NCI-H128 (cell line): ENCODE data around the gene RAB14.
"Not testable (repeated sequence)": the region's sequence is repeated elsewhere in the genome, so short reads cannot be mapped to it uniquely, and the experiment has no call there.

ENCODE experiments used
- DNase-seq: peaks from one replicate; lab custom pipeline; 2025; ENCODE audit not compliant: unreplicated experiment; lab: John Stamatoyannopoulos, UW

Gene RAB14

DNA sequence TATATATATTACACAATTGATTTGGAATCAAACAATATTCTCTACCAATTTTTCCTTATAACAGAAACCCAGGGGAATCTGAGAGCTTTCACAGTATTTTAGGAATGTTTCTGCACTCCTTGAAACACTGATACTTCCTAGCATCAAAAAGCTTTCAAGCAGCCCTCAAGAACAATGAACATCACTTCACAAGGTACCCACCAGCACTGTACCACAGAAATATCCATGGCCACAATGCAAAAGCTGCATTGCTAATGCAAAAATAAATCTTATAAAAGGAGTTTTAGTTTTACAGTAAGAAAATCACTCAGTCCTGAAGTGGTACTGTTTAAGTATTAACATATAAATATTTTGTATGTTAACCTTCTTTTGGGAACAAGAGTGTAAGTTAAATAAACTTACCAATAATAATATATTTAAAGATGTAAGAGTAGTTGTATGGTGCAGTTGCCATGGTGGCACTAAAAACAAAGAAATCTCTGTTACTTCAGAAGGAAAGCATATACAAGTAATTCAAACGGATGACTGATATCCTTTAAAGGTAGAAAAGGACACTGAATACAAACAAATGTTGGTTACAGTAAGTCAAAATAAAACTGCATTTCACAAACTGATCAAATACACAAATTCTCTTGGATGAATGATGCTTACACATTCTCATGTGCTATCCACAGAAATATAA, 8.6 kb downstream of the RAB14 start:
- DNase-seq, result no peak

DNA sequence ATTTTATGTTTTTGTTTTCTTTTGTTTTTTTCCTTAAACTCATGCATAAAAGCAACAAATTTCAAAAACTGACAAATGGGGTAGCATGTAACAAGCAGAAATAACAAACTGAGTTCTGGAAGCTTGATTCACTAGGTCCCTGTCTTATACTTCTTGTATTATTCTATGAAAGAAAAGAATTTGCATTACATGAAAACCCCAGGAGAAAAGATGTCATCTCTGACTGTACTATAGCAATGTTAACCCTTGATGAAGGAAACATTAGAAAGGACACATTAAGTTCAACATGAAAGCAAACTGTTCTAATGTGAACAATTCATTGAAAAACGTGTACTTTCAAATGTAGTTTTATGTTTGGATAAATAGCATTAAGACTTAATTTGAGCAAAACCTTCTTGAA, 9.2 kb downstream of the RAB14 start:
- no peak for DNase-seq

- DNase-seq, result no peak
These were observed 10.4 kb downstream of the RAB14 start for GRCh38 chr9:121191235-121191634.

DNA sequence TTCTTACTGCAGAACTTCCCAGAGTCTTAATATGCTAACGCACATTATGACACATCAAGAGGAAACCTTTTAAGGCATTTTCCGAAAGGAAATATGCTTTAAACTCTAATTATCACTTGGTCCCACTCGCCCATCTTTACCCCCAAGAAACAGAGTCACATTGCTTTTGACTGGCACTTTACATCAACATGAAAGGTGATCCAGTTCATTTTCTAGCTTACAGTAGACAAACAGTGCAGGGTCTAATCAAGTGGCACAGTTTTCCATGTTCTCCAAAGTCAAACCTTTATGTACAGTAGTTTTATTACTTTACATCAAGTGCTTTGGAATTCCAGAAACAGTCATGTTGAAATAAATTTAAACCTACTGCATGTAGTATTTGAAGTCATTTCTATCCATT, 12.0 kb downstream of the RAB14 start:
- DNase-seq, result no peak

DNA sequence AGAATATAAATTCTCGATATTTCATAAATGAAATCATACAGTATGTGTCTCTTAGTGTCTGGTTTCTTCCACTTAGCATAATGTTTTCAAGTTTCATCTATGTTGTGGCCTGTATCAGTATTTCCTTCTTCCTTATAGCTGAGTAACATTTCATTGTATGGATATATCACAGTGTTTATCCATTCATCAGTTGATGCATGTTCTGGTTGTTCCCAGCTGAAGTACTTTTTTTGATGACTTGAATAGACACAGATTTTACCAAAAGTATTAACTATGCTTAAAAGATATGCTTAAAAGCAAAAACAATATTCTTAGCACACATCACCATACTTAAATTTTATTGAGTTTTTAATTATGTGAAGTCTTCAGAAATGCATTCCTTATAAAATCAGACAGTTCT, 12.7 kb downstream of the RAB14 start:
- no peak for DNase-seq

DNA sequence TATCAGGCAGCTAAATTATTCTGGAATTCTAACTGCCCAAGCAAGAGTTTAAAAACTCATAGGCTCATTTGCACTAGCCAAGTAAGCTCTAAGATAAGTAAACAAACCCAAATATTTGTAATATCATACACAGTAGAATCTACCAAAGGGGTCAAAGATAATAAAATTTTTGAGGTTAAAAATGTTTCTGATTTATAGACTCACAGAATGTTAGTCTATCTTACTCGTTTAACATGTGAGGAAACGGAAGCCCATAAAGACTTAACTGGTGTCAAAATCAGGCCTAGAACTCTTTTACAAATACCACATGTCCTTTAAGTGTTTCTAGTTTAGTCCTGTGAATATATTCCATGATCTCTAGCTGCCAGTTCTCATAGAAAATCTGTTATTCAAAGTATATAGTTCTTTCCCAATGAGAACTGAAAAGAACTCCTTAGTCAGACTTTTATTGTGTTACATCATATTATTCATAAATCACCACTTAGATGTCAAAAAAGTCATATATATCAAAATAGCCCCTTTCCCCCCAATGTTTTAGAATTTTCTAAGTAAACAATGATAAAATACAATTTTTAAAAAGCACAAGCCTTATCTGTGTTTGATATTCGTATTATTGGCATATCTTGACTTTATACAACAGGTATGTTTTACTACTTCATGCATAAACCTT, 13.9 kb downstream of the RAB14 start:
- no peak for DNase-seq

GRCh38 chr9:121185774-121186403, 15.8 kb downstream of the RAB14 start:
- no peak for DNase-seq

DNA sequence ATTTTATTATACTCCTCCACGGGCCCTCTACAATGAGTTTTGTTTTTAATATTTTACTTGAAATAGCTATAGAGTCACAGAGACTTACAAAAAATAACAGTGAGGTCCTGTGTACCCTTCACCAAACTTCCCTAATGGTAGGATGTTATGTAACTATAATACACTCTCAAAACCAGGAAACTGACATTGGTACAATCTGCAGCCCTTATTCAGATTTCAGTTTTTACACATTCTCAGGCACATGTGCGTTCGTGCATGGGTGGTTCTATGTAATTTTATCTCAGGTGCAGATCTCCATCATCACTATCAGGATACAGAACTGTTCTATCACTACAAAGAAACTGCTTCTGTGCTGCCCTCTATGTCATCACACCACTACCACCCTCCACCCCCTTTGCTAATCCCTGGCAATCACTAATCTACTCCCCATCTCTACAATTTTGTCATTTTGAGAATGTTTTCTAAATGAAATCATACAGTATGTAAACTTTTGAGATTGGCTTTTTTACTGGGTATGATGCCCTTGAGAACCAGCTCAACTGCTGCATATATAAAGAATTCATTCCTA, 16.4 kb downstream of the RAB14 start:
- no peak for DNase-seq

GRCh38 chr9:121184463-121184862, 17.2 kb downstream of the RAB14 start:
- no peak for DNase-seq

GRCh38 chr9:121183666-121184423, 17.8 kb downstream of the RAB14 start:
- DNase-seq, result no peak

DNA sequence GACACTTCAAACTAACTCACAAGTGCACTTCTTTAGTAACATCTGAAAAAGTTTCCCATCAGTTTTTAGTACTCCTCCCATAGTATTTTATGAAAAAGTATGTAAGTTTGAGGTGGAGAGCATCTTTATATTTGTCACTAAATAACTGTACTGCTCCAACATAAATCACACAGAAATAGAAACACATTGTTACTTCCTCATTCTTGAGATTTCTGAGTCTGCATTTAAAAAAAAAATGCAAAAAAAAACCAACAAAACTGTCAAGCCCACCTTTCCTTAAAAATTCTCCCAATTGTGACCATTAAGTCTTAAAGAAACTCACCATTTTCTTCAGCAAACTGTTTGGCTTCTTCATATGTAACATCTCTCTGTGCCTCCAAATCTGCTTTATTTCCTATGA, 18.7 kb downstream of the RAB14 start:
- DNase-seq, result no peak

- DNase-seq, result no peak
These were observed 19.4 kb downstream of the RAB14 start for GRCh38 chr9:121182101-121182836.

GRCh38 chr9:121179930-121180681, 21.6 kb downstream of the RAB14 start:
- no peak for DNase-seq

GRCh38 chr9:121179373-121179721, 22.3 kb downstream of the RAB14 start:
- not testable (repeated sequence) for DNase-seq

GRCh38 chr9:121178676-121179372, 22.8 kb downstream of the RAB14 start:
- DNase-seq, result no peak

DNA sequence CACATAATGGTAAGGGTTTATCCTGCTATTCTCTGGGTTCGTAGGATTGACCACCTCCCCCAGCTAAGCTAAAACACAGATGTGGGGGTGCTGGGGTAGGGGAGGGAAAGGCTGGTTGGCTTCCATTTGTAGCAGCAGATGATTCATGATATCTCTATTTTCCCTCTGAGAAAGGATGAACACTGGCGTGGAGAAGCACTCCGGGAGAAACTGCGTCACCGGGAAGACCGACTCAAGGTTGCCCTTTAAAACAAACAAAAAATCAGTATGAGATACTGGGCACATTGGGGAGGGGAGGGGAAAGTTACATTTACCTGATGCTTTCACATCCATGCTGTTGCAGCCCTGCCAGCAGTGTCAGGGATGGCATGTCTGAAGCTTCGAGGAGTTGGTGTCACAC, 28.2 kb downstream of the RAB14 start:
- DNase-seq, result no peak

- no peak for DNase-seq
These were observed 28.8 kb downstream of the RAB14 start for GRCh38 chr9:121172726-121173487.

DNA sequence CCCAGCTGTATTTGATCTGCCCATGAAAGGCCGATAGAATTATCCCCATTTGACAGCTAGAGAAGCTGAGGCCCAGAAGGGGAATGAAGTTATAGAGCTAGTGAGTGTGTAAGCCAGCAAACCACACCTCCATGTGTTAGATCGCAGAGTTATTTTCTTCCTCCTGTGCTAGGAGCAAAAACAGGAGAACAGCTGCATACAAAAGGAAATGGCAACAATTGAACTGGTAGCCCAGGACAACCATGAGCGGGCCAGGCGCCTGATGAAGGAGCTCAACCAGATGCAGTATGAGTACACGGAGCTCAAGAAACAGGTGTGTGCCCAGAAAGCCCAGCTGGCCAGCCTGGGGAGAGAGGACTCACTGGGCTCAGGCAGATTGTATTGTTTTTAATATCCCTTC, 30.4 kb downstream of the RAB14 start:
- DNase-seq, result no peak

DNA sequence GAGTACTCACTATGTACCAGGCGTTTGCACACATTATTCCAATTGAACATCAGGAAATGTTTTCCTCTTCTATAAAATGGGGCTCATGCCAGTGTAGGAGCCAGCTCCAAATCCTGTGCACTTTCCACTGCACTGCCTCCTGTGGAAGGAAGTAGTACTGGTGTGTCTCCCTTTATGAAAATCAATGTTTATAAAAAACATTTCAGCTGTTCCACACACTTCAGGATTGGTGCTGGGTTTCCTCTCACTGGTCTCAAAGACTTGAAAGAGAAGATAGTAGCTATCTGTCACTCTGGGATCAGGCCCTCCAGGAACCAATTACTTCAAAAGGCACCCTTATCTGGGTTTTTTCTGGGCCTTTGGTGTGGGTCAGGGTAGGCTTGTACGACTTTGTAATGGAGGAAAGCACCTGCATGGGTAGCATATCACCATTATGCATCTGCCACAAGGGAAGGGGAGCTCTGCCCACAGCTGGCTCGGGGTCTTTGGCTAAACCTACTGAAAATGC, 32.5 kb downstream of the RAB14 start:
- no peak for DNase-seq
